B cell (primary cell): Measurements from ENCODE around the gene TMC8. TPM values are rescaled to one million over a fixed set of nuclear protein-coding genes. Genes with fewer than 3 reads are reported as not detected.

ENCODE experiments used
- ATAC-seq: fragments of 200-7000 bp; cut with Tn5 transposase; one replicate; pipeline ENCODE4 v1.10.0; 2021; ENCODE audit warnings: low read depth, mild to moderate bottlenecking, moderate number of reproducible peaks, moderate library complexity
- CTCF ChIA-PET: fragments of 350-600 bp; sonication (Branson Sonifier 250); formaldehyde crosslinking; loops from one replicate; lab custom pipeline; 2021; ENCODE audit warnings: antibody characterized with exemption, inconsistent platforms; lab: Charles Lee
- POLR2A ChIA-PET: fragments of 350-600 bp; sonication (Branson Sonifier 250); formaldehyde crosslinking; loops from one replicate; lab custom pipeline; 2021; ENCODE audit warnings: antibody characterized with exemption; lab: Charles Lee
- DNase-seq: peaks from one replicate; pipeline ENCODE4 v3.0.0; 2013
- H2AFZ ChIP-seq: 2 replicates; pipeline ENCODE4 v1.6.1; 2012; ENCODE audit warnings: mild to moderate bottlenecking, low read depth, low read length; ENCODE audit not compliant: insufficient read depth, poor library complexity, severe bottlenecking
- H3K27ac ChIP-seq, 2 donors: 1 replicate in 1 of 2; 2 replicates in 1 of 2; pipeline ENCODE4 v1.5.1; 2012 to 2013; ENCODE audit warnings: low read length in 2 of 2, mild to moderate bottlenecking in 2 of 2, moderate library complexity in 1 of 2
- H3K27me3 ChIP-seq, 4 experiments: fragments of 200-600 bp in 1 of 4; sonication (generic) in 1 of 4; replicated peaks in 1 of 4; 1 replicate in 2 of 4; 2 replicates in 2 of 4; pipeline versions ENCODE4 v1.6.1 to v1.7.0; 2013 to 2016; ENCODE audit warnings: low read length in 3 of 4, mild to moderate bottlenecking in 2 of 4, mixed read lengths in 1 of 4, moderate library complexity in 1 of 4; ENCODE audit not compliant: insufficient read depth in 4 of 4, control insufficient read depth in 3 of 4; ENCODE audit errors: control extremely low read depth in 1 of 4
- H3K36me3 ChIP-seq, 2 experiments: replicated peaks in 1 of 2; 1 replicate in 1 of 2; 2 replicates in 1 of 2; pipeline versions ENCODE4 v1.6.1 to v1.7.1; 2013; ENCODE audit warnings: low read length in 1 of 2; ENCODE audit not compliant: insufficient read depth in 2 of 2, control insufficient read depth in 1 of 2; ENCODE audit errors: control extremely low read depth in 1 of 2, extremely low read depth in 1 of 2
- H3K4me1 ChIP-seq, 2 donors: fragments of 200-600 bp in 1 of 2; sonication (generic) in 1 of 2; 1 replicate in 1 of 2; 2 replicates in 1 of 2; pipeline versions ENCODE4 v1.5.1 to v1.6.1; 2013 to 2017; ENCODE audit warnings: low read length in 2 of 2; ENCODE audit not compliant: control insufficient read depth in 2 of 2, insufficient read depth in 2 of 2
- H3K4me2 ChIP-seq: replicated peaks from 2 replicates; pipeline ENCODE3; 2012; ENCODE audit warnings: mild to moderate bottlenecking, low read depth, low read length; ENCODE audit not compliant: poor library complexity, severe bottlenecking
- H3K4me3 ChIP-seq, 5 experiments: fragments of 200-600 bp in 1 of 5; sonication (generic) in 1 of 5; 1 replicate in 3 of 5; 2 replicates in 2 of 5; pipeline versions ENCODE4 v1.5.1 to v1.7.0; 2011 to 2016; ENCODE audit warnings: low read length in 4 of 5, mild to moderate bottlenecking in 4 of 5, low read depth in 2 of 5, control low read depth in 1 of 5, moderate library complexity in 1 of 5; ENCODE audit not compliant: insufficient read depth in 1 of 5; ENCODE audit errors: control extremely low read depth in 1 of 5, extremely low read depth in 1 of 5
- H3K79me2 ChIP-seq: fragments of 200-600 bp; sonication (generic); one replicate; pipeline ENCODE4 v1.6.0; 2016; ENCODE audit warnings: low read length; ENCODE audit not compliant: control insufficient read depth, insufficient read depth
- H3K9ac ChIP-seq: fragments of 200-600 bp; sonication (generic); 2 replicates; pipeline ENCODE4 v1.6.1; 2017; ENCODE audit warnings: mild to moderate bottlenecking, low read length, moderate library complexity
- H3K9me3 ChIP-seq, 3 donors: one replicate each; pipeline versions ENCODE4 v1.6.1 to v1.7.1; 2013; ENCODE audit warnings: low read length in 2 of 3; ENCODE audit not compliant: control insufficient read depth in 2 of 3, insufficient read depth in 1 of 3; ENCODE audit errors: control extremely low read depth in 1 of 3
- H4K20me1 ChIP-seq: 2 replicates; pipeline ENCODE4 v1.6.0; 2012; ENCODE audit warnings: mild to moderate bottlenecking, low read length; ENCODE audit not compliant: insufficient read depth, control insufficient read depth, poor library complexity, severe bottlenecking
- H3K27ac Mint-ChIP-seq: one replicate; pipeline ENCODE4 v1.8.0; 2021; ENCODE audit warnings: mixed read lengths
- H3K27me3 Mint-ChIP-seq: one replicate; pipeline ENCODE4 v1.8.0; 2021; ENCODE audit warnings: mixed read lengths
- H3K4me1 Mint-ChIP-seq: one replicate; pipeline ENCODE4 v1.8.0; 2021; ENCODE audit warnings: mixed read lengths
- H3K4me3 Mint-ChIP-seq: one replicate; pipeline ENCODE4 v1.8.0; 2021; ENCODE audit warnings: mixed read lengths
- H3K9me3 Mint-ChIP-seq: one replicate; pipeline ENCODE4 v1.8.0; 2022; ENCODE audit warnings: mixed read lengths; ENCODE audit not compliant: insufficient read depth
- CTCF ChIP-seq: fragments of 200-600 bp; IDR thresholded peaks from one replicate; pipeline ENCODE4 v1.8.0; 2022; ENCODE audit warnings: antibody characterized with exemption, mild to moderate bottlenecking
- EZH2 ChIP-seq: IDR thresholded peaks from 2 replicates; pipeline ENCODE4 v1.6.1; 2012; ENCODE audit warnings: borderline replicate concordance, low read depth, mild to moderate bottlenecking, moderate library complexity, low read length; ENCODE audit not compliant: insufficient read depth, poor library complexity, severe bottlenecking
- WGBS: methylation state at CpG from one replicate; pipeline ENCODE4 v1.1.5; 2013; ENCODE audit warnings: missing lambda C conversion rate; ENCODE audit not compliant: insufficient coverage; 5-methylcytosine and 5-hydroxymethylcytosine counted together
- intact Hi-C: fragments of 100-400 bp; cut with micrococcal nuclease; formaldehyde crosslinking; loops from one replicate; pipeline ENCODE4 v1.10.0; 2022
- polyA plus RNA-seq: library from polyadenylated mRNA; depleted of rRNA; stranded (reverse); fragments of >200 nt; gene quantifications from 2 replicates; pipeline ENCODE4 v1.2.3, GENCODE V29; 2012
- total RNA-seq, 2 donors: library from RNA; stranded (reverse); fragments of 120-200 nt in 1 of 2; gene quantifications; 1 replicate in 1 of 2; 2 replicates in 1 of 2; pipeline versions ENCODE4 v1.2.3 to v1.2.4, GENCODE V29; 2013 to 2022

The TMC8 gene
- total and polyA plus RNA-seq, 2 donors (not counting 1 experiment from before 2014, with no cell fraction given): 235 to 352 TPM

GRCh38 chr17:78125138-78125913 is 5.2 kb upstream of the TMC8 start:
- ATAC-seq (no peak), DNase-seq (peak; percentile 63)
- TF ChIP-seq EZH2 (no peak), CTCF (no peak)
- H2AFZ ChIP-seq: no peak overlapping the region
- no peaks in the 10 kb centered on the region for H3K9me3 Mint-ChIP-seq
- CTCF ChIA-PET: interaction anchor here (0.9 to 13.9 kb wide), 7 partner anchors 10 to 297 kb away, joined by 3 to 169 read pairs (median 4); partner anchors contain the start of genes AFMID, SYNGR2 and TK1
- H3K27me3 Mint-ChIP-seq: no peaks in the 10 kb centered on the region
- peaks cover 88% of the 10 kb centered on the region for H4K20me1 ChIP-seq
- 40% methylated on average over 34 of the region's 39 CpGs for WGBS
- peaks cover 83 to 90% of the 10 kb centered on the region in 2 donors for H3K4me1 ChIP-seq
- intact Hi-C loops: no loop called here
- no peaks in the 10 kb centered on the region for H3K27me3 ChIP-seq
- H3K36me3 ChIP-seq: peaks cover 8 to 66% of the 10 kb centered on the region in 2 experiments
- peak overlapping the region; percentile 100 for H3K4me2 ChIP-seq
- peaks cover 86% of the 10 kb centered on the region for H3K79me2 ChIP-seq
- H3K9ac ChIP-seq: peak overlapping the region; percentile 11
- peak overlapping the region; percentile 92 for H3K27ac Mint-ChIP-seq
- peak overlapping the region; percentile 62 to 77 for H3K27ac ChIP-seq
- POLR2A ChIA-PET: interaction anchor here (1.8 to 22.6 kb wide), 4 partner anchors 9 to 127 kb away, joined by 7 to 432 read pairs (median 20); partner anchors contain the start of gene SYNGR2
- H3K4me3 Mint-ChIP-seq: peak overlapping the region; percentile 91
- H3K4me1 Mint-ChIP-seq: peaks cover 85% of the 10 kb centered on the region
- no peaks in the 10 kb centered on the region for H3K9me3 ChIP-seq
- H3K4me3 ChIP-seq: peak overlapping the region in 4 of 5 experiments; percentile 12 to 39 (median 18)
